Fibroblast of pulmonary artery (primary cell): ENCODE measurements around the gene NCOA4.
A peak's percentile ranks its signal among the peaks of the same experiment; 100 is the strongest.

Experiments used
- DNase-seq: peaks from one replicate; pipeline ENCODE4 v3.0.0-alpha.2; 2010; ENCODE audit warnings: low read depth
- H3K4me3 ChIP-seq: replicated peaks from 2 replicates; pipeline ENCODE4 v1.5.1; 2011; ENCODE audit warnings: low read depth, mild to moderate bottlenecking, control low read depth, low read length, moderate library complexity
- TF ChIP-seq, protein P1 (sequence below): IDR thresholded peaks from 2 replicates; pipeline ENCODE4 v1.5.1; 2011; ENCODE audit warnings: mild to moderate bottlenecking, control low read depth, low read length, inconsistent platforms; ENCODE audit errors: missing control alignments

NCOA4 gene

DNA sequence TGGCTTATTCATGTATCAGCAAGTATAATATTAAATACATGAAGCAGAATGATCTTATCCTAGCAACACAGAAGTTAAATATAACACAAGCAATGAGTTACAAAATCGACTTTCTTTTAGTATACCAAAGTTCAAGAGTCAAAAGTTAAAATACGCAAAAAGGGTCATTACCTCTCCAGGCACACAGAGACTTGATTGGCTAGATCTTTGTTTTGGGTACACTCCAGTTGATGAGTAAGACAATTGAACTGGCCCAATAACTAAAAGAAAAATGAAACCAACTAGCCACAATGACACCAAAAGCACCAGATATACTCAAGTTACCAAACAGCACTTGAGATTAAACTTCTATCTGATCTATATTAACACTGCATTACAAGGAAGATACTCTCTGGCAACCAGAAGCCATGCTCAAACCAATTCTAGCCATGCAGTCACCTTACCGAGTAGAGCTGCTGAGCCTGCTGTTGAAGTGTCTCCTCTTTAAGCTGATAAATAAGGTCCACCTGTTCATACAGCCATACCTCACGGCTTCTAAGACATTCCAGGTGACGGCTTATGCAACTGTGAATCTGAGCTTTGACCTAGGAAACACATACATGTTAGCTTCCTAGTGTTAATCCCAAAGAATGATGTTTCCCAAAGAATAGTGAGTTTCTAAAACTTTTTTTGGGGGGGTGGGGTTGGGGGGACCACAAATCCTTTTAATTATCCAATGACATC, 15.6 kb downstream of the NCOA4 start:
- TF ChIP-seq, protein P1, sequence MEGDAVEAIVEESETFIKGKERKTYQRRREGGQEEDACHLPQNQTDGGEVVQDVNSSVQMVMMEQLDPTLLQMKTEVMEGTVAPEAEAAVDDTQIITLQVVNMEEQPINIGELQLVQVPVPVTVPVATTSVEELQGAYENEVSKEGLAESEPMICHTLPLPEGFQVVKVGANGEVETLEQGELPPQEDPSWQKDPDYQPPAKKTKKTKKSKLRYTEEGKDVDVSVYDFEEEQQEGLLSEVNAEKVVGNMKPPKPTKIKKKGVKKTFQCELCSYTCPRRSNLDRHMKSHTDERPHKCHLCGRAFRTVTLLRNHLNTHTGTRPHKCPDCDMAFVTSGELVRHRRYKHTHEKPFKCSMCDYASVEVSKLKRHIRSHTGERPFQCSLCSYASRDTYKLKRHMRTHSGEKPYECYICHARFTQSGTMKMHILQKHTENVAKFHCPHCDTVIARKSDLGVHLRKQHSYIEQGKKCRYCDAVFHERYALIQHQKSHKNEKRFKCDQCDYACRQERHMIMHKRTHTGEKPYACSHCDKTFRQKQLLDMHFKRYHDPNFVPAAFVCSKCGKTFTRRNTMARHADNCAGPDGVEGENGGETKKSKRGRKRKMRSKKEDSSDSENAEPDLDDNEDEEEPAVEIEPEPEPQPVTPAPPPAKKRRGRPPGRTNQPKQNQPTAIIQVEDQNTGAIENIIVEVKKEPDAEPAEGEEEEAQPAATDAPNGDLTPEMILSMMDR: no peak
- no peak overlapping the region for H3K4me3 ChIP-seq
- no peak for DNase-seq

DNA sequence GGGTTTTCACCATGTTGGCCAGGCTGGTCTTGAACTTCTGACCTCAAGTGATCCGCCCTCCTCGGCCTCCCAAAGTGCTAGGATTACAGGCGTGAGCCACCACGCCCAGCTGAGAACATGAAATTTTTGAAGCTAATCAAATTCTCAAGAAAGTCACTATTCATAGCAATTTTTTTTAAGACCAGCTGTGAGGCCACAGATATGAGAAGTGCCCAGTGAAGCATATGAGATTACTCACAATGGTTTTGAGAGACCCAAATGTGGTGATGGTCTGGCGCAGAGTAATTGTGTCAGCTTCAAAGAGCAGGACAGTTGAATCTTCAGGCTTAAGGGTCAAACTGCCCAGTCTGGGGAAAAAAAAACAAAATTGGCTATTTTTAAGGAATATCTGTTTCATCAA, 16.2 kb downstream of the NCOA4 start:
- no peak overlapping the region for H3K4me3 ChIP-seq
- no peak for DNase-seq
- TF ChIP-seq, protein P1: no peak

DNA sequence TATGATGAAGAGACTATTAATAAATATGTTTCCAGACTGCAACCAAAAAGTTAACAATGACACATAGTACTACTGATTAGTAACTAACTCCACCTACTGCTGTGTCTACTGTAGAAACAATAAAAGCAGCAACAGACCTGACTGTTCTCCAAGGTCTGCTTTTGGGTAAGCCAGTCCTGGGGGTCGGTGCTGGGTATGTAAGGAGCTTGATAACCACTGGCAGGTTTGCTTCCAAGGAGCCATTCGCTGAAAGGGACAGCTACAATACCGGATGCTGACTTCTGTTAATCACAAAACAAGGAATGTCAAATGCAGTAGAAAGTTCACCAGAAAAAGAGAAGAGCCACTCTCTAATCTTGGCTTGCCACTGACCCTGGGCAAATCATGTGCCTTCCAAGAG, 17.7 kb downstream of the NCOA4 start:
- TF ChIP-seq, protein P1: no peak
- DNase-seq: no peak
- no peak overlapping the region for H3K4me3 ChIP-seq

DNA sequence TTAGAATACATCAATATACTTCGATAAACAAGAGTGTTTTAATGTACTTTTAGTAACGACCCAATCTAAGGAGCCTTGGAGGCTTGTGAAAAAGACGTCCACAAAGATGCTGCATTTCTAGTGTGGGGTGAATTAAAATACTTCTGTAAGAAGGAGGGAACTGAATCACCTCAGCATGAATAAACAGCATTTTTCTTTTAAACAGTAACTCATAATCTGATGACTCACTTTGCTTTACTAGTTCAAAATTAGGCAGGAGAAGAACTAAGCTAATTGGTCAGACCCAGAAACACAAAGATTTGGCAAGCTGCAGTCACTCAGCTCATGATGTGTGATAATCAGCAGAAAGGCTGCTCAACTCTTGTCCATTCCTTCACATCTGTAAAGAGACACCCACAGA, 24.2 kb downstream of the NCOA4 start:
- DNase-seq: peak; percentile 49
- TF ChIP-seq, protein P1: no peak
- H3K4me3 ChIP-seq: no peak overlapping the region

DNA sequence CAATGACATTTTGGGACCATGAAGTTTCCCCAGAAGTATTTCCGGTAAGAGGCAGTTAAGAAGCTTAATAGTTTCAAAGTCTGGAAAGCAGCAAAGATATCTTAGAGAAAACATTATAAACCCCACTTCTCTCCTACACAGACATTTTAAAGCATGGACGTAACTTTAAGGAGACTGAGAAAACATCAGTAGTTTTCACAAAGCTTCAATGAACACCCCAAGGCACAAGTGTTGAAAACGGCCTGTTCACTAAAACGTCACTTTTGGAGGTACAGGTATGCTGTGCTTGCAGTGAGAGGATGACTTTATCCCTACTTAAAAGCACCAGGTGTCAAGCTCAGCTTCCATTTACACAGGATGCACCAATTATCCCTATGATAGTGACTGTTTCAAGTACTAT, 25.0 kb downstream of the NCOA4 start:
- TF ChIP-seq, protein P1: no peak
- H3K4me3 ChIP-seq: no peak overlapping the region
- DNase-seq: no peak

DNA sequence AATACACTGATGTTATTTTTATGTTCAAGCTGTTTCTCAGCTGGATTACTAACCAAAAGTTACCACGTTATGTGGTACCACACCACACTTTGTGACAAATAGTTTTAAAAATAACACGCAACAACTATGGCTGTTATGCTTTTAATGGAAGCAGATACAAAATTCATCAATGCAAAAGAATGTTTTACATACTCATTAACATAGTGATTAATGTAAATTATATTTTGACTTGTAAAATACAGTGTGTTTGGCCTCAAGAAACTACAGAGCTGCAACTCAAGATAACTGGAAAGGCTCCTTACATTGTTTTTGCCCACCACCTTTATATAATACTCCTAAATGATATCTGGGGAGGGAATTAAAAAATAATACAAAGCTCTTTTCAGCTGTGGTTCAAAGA, 25.5 kb downstream of the NCOA4 start:
- H3K4me3 ChIP-seq: no peak overlapping the region
- TF ChIP-seq, protein P1: no peak
- DNase-seq: no peak
